Stimulated activated CD8-positive, alpha-beta memory T cell treated with anti-CD3 and anti-CD28 coated beads, Interleukin-7, amount 100 ng/mL, for 1 hour (primary cell): ENCODE data around the gene OTOS.

Experiments
- DNase-seq, 2 donors: peaks; one replicate each; pipeline ENCODE4 v3.0.0-alpha.2; 2020; ENCODE audit warnings: low read depth in 2 of 2

The OTOS gene

DNA sequence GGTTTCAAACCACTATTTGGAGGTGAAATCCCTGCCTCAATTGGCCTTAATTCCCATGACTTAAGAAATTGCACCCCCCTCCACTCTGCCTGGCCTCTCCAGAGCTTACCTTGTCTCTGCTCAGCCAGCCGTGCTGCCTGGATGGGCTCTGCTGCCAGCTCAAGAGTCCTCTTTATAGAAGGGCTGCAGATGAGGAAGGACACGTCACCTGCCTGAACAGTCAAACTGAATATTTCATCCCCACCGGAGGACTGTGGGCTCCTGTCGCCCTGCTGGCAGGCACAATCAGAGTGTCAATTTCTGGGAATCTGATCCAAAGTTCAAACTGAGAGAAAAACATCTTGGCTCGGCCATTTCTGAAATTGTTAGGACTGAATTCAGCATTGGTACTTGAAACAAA, at the start of gene OTOS:
TSS of gene OTOS (minus strand) at position 148 of the 400 bp plus-strand sequence. CDS start 332 bp downstream, outside the sequence.
- no peak for DNase-seq

DNA sequence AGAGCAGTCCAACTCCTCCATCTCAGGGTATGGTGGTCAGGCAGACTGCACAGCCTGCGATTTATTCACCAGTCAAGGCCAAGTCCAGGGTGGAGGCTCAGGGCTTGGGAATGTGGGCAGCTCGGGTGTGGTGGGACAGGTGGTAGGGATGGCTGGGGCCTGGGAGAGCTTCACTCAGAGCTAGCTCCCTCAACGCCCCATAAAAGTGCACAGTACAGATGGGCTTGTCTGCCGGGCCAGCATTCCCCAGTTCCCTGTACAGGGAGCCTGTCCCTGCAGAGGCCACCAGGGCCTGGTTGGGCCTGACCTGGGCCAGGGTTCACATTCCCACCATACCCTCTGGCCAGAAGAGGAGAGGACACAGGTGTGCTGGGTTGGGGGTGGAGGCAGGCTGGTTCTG, 49.2 kb upstream of the OTOS start:
- no peak for DNase-seq

DNA sequence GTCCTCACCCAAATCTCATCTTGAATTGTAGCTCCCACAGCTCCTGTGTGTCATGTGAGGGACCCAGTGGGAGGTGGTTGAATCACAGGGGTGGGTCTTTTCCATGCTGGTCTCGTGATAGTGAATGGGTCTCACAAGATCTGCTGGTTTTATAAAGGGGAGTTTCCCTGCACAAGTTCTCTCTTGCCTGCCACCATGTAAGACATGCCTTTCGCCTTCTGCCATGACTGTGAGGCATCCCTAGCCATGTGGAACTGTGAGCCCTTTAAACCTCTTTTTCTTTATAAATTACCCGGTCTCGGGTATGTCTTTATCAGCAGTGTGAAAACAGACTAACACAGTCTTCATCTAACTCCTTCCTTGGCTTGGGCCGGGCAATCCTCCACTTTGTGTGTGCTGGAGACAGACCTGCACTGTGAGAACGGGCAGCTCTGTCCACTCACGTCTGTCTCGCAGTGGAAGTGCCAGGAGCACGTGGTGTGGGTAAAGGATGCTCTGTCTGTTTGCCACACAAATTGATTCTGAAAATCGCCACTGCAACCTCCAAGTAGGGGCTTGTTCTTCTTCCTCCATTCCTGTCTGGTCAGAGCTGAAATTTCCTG, 47.6 kb upstream of the OTOS start:
- no peak for DNase-seq

DNA sequence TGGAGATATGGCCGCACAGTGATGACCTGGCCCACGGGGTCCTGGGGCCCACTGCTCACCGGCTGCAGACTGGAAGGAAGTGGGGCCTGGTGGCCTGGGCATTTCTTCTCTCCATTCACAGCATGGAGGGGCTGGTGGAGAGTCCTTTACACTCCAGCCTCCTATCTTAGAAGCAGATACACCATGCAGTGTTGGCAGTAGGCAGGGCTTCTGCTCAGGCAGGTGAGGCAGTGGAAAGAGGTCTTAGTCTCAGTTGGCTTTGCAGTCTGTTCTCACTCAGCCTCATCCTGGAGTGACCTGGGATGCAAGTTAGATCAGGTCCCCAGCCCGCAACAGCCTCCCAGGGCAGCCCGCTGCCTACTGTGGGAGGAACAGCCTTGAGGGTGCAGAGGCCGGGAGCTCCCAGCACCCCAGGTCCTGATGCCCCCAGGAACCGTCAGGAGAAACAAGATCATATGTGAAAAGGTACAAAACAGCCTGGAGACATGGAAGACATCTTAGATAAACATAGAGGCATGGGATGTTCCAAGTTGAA, 45.8 kb upstream of the OTOS start:
- DNase-seq: no peak

DNA sequence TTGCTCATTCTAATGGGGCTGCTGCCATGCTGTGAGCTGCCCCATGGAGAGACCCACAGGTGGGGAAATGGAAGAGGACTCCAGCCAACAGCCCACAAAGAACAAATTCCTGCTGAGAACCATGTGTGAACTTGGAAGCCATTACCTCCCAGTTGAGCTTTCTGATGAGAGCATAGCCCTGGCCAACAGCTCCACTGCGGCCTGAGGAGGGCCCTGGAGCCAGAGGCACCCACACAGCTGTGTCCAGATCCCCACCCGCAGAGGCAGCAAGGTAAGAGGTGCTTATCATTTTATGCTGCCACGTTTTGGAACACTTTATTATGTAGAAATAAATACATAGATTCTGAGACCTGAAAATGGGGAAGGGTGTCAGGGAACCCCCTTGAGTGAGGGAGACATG, 44.2 kb upstream of the OTOS start:
- DNase-seq: no peak

DNA sequence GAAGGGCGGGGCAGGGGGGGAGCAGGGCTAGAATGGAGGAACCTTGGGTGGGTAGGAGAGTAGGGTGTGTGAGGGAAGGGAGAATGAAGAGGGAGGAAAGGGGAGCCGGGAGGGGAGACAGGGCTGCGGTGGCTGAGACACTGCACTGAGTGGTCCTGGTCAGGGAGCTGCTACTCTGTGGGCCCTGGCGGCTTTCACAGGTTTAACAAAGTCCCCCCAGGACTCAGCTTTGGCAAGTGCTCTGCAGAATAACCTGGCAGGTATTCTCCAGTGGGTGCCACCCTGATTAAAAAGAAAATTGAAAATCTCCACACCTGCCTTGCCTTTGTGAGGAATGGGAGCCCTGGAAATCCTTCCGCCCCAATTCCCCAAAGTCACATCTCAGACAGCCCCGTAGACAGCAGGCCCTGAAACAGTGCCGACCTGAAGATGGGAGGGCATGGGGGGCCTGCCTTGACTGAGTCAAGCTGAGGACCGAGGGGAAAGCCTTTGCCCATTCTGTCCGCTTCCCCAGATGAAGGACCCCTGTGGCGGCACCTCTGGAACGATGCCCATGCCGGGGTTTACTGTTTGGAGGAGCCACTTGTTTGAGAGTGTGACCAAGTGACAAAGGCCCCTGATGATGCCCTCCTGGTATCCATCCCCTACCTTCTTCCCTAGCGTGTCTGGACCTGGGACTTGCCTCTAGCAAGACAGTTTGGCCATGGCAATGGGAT, 43.6 kb upstream of the OTOS start:
- DNase-seq: no peak

DNA sequence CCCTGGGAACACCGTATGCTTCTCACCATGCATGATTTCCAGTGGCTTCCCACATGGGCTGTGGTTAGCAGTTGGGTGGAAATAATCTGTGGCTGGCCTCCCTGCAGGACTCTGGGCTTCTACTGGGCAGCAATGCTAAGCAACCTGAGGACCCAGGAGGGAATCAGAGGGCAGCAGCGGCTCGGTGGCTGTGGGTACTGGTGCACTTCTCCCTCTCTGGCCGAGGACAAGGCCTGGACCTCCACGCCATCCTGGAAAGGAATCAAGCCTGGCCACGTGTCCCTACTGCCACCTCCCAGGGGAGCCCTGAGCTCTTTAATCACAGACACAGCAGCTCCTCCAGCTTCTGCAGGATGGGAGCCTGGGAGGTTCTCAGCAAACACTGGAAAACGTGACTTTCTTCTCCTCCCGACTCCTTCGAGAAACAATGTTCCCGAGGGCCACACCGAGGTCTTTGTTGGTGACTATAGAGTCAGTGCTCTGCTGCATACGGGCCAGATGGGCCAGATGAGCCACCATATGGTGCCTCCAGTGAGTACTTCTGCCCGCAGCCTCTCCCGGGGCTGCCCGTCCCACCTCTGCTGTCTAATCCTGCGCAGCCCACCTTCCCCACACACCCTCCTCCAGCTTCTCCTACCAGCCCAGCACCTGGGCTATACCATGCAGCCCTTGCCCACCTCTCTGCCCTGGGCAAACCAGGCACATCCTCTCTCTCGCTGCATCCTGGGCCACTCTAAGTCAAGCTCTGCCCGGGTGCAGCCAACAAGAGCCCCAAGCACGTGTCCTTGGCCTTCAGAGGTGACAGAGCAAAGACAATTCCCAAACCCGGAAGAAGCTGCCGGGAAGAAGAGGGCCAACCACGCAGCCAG, 42.8 kb upstream of the OTOS start:
- no peak for DNase-seq

DNA sequence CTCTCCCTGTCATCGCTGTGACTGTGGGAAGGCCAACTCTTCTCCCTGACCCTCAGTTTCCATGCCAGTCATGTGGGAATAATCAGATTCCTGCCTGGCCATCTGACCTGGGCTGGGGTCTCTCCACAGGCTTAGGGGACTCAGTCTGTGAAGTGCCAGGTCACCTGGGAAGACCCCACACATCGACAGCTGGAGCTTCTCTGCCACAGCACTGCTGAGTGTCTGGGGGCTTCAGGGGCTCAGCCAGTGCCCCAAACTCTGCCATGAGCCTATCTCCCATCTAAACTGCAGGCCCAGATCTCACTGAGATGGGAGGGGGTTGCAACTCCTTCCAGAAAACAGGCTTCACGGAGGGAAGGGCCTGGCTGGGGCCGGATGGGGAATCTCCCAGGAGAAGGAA, 42.0 kb upstream of the OTOS start:
- DNase-seq: no peak

DNA sequence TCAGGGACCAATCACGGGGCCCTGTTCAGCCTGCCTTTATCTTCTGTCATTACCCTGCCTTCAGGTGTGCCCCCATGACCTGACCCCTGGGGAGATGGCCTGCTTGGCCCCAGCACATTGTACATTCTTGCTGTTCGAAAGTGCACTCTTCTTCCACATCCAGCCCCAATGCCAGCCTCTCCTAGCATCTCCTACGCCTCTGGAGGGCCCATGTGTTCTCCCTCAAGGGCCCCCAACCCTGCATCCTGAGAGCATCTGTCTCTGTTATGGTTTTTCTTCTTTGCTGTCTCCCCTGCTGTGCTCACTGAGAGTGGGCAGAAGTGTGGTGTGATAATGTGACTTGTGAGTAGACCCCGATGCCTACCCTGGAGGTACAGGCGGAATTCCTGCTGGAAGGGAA, 41.5 kb upstream of the OTOS start:
- DNase-seq: no peak

DNA sequence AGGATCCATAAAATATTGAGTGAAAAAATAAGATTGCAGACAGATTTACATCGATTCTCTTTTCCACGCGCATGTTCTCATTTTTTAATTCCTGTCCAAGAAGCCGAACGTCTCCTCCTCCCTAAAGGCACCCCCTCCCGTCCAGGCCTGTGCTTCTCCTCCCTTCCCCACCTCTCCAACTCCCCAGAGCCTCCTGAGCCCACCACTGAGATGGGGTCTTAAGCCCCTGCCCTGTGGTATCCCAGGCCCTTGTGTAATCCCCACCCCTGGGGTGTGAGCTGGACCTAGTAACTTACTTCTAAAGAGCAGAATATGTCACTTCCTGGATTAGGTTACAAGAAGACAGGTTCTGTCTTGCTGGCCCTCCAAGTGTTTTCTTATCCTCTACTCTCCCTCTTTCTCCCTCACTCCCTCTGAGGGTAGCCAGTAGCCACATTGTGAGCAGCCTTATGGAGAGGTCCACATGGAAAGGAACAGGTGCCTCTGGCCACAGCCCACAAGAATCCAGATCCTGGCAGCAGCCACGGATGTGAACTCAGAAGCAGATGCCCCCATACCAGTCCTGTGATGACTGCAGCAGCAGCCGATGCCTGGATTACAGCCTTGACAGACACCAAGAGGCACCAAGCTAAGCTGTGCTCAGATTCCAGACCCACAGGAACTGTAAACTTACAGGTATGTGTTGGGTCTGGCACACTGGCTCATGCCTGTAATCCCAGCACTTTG, 39.6 kb upstream of the OTOS start:
- DNase-seq: no peak

DNA sequence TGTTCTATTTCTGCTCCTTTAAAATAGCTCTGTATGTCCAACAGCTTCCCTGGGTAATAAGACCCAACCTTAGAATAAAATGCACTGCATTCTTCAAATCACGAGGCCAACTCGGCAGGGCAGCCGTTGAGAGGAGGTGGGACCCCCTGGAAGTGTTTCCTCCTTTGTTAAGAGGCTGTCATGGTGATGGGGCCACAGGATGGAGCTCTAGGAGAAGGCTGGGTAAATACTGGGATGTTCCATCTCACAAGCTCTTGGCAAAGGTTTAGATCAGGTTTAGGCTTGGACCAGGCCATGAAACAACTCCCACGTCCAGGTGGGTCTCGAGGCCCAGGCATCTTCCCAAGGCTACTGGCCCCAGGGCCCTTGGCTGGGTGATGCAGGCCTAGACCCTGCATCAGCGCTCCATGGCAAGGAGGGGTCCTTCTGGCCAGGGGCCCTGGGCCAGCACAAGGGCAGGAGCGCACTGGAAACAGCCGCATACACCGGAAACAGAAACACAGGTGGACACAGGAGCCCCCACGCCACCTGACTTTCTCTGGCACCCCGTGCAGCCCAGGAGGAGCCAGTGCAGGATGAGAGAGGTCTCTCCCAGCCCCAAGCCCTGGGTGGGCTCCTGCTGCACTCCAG, 38.8 kb upstream of the OTOS start:
- no peak for DNase-seq

DNA sequence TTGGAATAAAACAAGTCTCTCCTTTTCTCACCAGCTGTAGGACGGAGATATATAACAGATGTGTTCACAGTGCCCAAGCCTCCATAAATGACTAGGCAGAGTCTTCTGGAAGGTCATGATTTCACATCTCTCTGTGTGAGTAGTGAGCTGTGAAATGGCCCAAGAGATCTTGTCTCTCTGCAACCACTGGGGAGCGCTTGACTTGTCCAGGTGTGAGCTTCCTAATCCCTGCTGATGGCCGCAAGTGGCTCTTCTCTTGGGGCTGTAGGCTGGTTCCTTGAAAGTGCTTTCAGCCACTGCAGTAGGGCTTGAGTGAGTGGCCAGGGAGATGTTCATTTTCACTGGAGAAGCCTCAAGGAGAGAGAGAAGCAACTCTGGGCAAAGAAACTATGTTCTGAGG, 38.1 kb upstream of the OTOS start:
- DNase-seq: no peak

DNA sequence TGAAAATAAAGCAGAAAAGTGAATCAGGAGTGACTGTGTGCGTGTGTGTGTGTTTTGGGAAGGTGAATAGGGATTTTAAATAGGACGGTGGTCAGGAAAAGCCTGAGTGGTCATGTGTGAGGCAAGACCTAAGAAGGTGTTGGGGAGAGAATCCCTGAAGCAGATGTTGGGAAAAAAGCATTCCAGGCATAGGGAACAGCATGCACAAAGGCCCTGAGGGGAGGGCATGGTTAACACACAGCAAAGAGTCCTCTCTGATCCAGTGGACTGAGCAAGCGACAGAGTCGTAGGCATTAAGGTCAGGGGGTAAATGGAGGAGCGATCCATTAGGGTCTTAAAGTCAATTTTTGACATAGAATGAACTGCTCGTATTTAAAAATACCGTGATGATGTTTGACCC, 34.0 kb upstream of the OTOS start:
- DNase-seq: no peak

DNA sequence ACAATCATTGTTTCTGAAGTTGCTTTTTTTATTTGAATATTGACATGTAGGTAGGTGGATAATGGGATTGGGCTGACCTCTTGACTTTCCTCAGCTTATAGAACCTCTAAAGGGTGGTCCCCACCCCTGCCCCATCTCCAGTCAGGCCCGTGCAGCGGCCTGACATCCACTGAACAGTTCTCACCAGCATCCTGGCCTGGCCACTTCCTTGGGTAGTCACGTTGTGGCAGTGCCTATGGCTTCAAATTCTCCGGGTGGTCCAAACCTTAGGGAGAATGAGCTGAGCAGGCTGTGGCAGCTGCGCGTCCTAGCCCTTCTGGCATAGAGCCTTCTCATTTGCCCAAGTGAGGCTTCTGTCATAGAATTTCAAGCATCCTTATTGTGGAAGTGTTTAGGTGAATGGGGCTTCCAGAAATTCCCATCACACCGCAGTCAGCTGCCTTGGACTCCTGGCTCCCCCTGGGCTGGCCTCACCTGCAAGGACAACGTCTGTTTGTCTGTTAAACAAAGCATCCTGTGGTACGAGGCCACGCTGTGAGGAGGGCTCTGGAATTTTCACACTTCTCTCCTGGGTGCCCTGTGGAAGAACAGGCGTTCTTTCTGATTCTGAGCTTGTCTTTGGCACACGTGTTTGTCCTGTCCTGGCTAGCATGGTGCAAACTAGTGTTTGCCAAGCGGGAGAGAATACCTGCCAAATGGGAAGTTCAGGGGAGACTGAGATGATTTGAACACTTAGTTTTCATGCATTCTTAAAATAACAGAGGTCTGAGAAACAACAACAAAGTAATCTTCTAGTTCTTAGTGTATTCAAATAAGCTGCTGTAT, 31.8 kb upstream of the OTOS start:
- DNase-seq: no peak

DNA sequence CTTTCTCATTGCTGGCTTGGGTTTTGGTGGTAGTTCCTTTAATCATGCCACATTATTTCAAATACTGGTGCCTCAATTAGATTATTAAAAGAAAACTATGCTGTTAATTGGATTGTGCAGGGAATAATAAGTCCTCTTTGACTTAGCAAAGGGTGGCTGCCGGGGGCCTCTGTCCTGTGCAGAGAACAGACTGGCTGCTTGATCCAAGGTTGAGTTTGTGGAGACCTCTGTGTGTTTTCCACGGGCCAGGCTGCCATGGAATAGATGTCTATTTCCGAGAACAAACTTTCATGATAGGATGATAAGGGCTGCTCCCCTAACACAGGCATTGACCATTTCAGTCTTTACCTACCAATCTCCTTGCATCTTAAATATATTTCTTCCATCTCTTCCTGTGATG, 30.4 kb upstream of the OTOS start:
- DNase-seq: no peak

DNA sequence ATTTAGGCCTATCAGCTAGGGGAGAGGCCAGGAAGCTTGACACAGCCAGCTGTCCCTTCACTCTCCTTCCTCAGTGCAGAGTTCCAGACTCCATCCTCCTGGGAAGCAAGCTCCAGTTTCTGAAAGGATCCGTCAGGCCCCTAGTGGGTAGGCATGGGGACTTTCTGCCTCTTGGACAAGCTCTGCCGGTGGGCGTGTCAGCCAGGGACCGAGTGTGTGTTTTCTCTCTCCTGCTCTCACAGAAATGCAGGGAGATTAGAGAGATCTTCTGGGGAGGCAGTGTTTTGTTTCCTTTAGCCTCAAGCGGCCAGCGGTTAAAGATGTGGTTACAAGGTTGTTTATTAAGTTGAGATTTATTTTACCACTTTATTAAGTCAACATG, 29.9 kb upstream of the OTOS start:
- no peak for DNase-seq

DNA sequence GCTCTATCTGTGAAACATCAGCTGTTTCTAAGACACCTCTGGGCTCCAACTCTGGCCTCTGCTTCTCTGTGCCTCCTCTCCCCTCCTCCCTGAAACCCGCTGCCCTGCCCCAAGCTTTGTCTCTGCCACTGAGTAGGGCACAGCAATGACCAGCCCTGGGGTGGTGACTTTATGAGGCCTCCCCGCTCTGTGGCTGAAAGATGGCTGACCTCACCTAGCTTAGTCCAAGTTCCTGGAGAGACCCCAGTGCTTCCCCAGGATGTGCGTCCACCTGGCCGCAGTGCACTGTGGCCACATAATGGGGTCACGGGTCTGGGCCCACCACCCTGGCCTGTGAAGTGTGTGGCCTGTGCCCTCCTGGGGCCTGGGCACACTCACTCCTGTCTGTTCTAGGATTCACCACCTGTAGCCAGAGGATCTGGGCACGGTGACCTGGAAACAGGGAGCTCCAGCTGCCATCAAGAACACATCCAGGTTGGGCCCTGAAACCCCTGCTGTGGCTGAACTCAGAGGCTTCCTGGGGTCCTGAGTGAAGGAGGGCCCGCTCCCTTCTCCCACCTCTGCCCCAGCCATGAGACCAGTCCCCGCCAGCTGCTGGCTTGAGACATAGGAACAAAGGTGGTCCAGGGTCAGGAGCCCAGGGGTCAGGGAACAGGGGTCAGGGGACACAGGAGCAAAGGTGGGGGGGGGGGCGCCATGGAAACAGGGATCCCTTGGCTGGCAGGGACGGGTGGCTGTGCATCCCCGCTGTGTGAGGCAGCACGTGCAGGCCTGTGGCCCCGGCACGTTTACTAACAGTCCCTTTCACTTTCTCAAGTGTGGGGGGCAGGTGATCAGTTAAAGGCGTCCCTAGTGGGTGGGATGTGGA, 29.3 kb upstream of the OTOS start:
- no peak for DNase-seq

DNA sequence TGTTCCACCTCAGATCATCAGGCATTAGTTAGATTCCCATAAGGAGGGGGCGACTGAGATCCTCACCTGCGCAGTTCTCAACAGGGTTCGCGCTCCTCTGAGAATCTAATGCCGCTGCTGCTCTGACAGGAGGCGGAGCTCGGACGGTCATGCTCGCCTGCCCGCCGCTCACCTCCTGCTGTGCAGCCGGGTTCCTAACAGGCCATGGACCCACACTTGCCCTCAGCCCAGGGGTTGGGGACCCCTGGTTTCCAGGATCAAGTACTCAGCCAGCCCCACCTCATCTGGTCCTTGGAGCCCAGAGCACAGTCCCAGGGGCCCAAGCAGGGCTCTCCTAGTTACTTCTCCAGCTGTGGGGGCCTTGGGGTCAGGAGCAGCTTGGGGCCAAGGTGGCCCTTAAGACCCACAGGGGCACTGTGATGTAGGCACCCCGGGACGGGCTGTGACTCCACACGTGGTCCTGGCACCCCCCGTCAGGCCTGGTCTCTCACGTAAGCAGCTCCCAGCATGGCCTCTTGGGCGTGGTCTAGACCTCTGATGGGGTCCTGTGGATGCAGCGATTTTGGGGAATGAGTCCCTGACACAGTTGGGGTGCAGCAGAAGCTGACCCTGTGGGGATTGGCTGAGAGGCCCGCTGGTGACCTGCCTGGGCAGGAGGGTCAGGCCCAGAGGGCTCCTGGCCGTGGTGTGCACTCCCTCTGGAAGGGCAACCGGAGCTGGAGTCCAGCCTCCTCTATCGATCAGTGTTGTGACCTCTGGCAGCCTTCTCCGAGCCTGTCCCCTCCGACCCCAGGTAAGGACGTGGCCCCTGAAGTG, 28.3 kb upstream of the OTOS start:
- DNase-seq: no peak

DNA sequence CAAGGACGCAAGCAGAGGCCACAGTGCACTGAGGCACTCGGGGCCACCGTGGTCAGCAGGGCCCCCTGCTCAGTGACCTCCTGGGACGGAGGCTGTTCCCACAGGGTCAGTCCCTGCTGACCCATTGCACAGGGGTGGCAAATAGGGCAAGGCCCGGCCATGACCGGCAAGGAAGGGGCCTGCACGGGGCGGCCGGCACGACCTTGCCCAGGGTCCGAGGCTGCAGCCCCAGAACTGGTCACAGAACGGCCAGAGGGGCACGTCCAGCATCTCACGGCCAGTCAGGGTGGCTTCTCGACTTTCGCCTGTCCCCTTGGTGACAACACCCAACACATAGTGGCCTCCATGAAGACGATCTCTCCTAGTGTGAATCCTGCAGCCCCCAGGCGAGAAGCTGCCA, 27.6 kb upstream of the OTOS start:
- no peak for DNase-seq
